Breast epithelium (tissue), 4 donors: ENCODE results near the gene NXNL1. TPM values are rescaled to one million over a fixed set of nuclear protein-coding genes. Genes with fewer than 3 reads are reported as not detected.
"Not testable (repeated sequence)": the region's sequence is repeated elsewhere in the genome, so short reads cannot be mapped to it uniquely, and the experiment has no call there.

Source experiments
- DNase-seq, 2 donors: peaks; one replicate each; pipeline ENCODE4 v3.0.0-alpha.2; 2019; ENCODE audit warnings: low spot score in 2 of 2
- H3K27ac ChIP-seq, 2 donors: fragments of 200-600 bp; sonication (generic) in 1 of 2; one replicate each; pipeline ENCODE4 v1.5.1; 2016 to 2019; ENCODE audit warnings: mild to moderate bottlenecking in 1 of 2
- H3K27me3 ChIP-seq, 2 donors: fragments of 200-600 bp; sonication (generic) in 1 of 2; one replicate each; pipeline versions ENCODE4 v1.5.1 to v1.6.0; 2017 to 2019; ENCODE audit warnings: control low read depth in 1 of 2, mild to moderate bottlenecking in 1 of 2
- H3K36me3 ChIP-seq: fragments of 200-600 bp; one replicate; pipeline ENCODE4 v1.5.1; 2019
- H3K4me1 ChIP-seq, 2 donors: fragments of 200-600 bp; sonication (generic); one replicate each; pipeline ENCODE4 v1.5.1; 2016 to 2019; ENCODE audit warnings: control low read depth in 1 of 2
- H3K4me3 ChIP-seq, 3 donors: fragments of 200-600 bp; sonication (generic); 1 replicate in 2 of 3; 2 replicates in 1 of 3; pipeline ENCODE4 v1.5.1; 2016 to 2019; ENCODE audit warnings: mild to moderate bottlenecking in 3 of 3, moderate library complexity in 2 of 3
- H3K9me3 ChIP-seq, 2 donors: fragments of 200-600 bp; sonication (generic) in 1 of 2; one replicate each; pipeline ENCODE4 v1.5.1; 2016 to 2019; ENCODE audit warnings: control low read depth in 1 of 2
- POLR2A ChIP-seq: fragments of 450-650 bp; IDR thresholded peaks from one replicate; pipeline ENCODE4 v1.6.1; 2016; ENCODE audit warnings: antibody characterized with exemption, mild to moderate bottlenecking, moderate library complexity
- POLR2AphosphoS5 ChIP-seq, 3 donors: sonication (generic); formaldehyde crosslinking; IDR thresholded peaks; one replicate each; pipeline ENCODE4 v1.6.1; 2017; ENCODE audit warnings: antibody characterized with exemption in 3 of 3
- intact Hi-C: fragments of 100-400 bp; cut with DNase I; formaldehyde crosslinking; loops from one replicate; pipeline ENCODE4 v1.15.1; 2023; ENCODE audit warnings: low total_unique reads
- total RNA-seq, 3 donors: library from RNA; depleted of rRNA; stranded (reverse); fragments of >200 nt; gene quantifications; one replicate each; pipeline ENCODE4 v1.1.0, GENCODE V29; 2016
- TF ChIP-seq, protein P1 (sequence below), 3 donors: fragments of 450-650 bp; IDR thresholded peaks; one replicate each; pipeline ENCODE4 v1.5.1; 2016 to 2017; ENCODE audit warnings: antibody characterized with exemption in 3 of 3, mild to moderate bottlenecking in 3 of 3, moderate library complexity in 3 of 3

Gene NXNL1, protein sequence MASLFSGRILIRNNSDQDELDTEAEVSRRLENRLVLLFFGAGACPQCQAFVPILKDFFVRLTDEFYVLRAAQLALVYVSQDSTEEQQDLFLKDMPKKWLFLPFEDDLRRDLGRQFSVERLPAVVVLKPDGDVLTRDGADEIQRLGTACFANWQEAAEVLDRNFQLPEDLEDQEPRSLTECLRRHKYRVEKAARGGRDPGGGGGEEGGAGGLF
- total RNA-seq = under 1 TPM in 1 of 3 donors, not detected in 2; 0.64 TPM

DNA sequence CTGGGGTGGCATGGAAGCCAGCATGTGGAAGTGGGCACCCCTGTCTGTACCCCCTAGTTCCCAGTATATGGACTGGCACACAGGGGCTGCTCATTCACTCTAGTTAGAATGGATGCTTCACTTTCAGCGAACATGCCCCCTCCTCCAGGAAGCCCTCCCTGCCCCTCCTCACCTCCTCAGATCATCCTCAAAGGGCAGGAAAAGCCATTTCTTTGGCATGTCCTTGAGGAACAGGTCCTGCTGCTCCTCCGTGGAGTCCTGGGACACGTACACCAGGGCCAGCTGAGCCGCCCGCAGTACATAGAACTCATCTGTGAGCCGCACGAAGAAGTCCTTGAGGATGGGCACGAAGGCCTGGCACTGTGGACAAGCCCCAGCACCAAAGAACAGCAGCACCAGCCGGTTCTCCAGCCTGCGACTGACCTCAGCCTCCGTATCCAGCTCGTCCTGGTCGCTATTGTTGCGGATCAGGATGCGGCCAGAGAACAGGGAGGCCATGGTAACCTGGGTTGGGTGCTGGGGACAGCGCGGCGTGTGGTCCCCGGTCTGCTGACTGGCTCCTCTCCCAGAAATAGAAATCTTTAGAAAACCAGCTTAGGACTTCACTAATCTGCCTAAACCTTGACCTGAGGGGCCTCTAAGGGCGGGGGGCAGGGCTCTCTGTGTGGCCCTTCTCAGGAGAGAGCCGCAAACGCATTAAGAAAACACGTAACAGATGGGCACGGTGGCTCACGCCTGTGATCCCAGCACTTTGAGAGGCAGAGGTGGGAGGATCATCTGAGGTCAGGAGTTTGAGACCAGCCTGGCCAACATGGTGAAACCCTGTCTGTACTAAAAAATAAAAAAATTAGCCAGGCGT, at the start of gene NXNL1:
Gene NXNL1, minus strand, starts transcription at position 555 of the 859 bp plus-strand sequence. Its CDS starts 57 bp downstream, at position 498.
- intact Hi-C loops = loop anchor here (10.0 kb wide), 1 partner anchor 114 kb away; no protein-coding TSS in a partner anchor
- no peak within 1 kb of the TSS for H3K4me3 ChIP-seq
- no peak for DNase-seq
- no peaks in the 10 kb centered on the region for H3K9me3 ChIP-seq
- H3K36me3 ChIP-seq = no peaks in the 10 kb centered on the region
- no peaks in the 10 kb centered on the region for H3K4me1 ChIP-seq
- no peak for TF ChIP-seq POLR2A
- H3K27me3 ChIP-seq = peaks cover 0 to 10% of the 10 kb centered on the region in 2 donors
- H3K27ac ChIP-seq = no peak within 1 kb of the TSS

DNA sequence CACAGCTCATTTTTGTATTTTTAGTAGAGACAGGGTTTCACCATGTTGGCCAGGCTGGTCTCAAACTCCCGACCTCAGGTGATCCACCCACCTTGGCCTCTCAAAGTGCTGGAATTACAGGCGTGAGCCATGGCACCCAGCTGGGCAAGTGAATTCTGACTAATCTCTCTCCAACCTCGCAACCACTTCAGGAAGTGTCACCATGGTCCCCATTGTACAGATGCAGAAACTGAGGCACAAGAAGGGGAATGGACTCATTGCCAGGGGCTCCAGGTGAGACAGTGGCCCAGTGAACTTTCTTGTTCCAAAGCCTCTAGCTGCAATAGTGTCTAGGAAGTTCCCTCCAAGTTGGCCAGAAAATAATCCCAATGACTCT, 47.8 kb upstream of the NXNL1 start:
- peak overlapping the region; percentile 29 to 75 for H3K27ac ChIP-seq
- H3K4me1 ChIP-seq, H3K27me3 ChIP-seq: not testable (repeated sequence)

DNA sequence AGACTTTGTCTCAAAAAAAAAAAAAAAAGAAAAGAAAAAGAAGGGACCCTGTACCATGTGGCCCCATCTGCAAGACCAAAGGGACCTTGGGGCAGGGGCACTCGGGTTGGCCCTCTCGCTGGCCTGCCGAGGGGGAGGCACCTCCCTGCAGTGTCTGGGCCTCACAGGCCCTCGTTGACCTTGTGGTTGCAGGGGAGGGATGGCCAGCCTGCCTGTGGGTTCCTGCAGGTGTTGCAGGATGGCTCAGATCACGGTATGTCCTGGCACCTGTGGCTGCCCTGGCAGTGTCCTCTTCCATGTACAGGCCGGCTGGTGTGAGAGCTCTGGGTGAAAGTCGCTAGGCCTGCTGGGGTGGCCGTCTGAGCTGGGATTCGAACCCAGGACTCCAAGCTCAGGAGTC, 46.0 kb upstream of the NXNL1 start:
- no peak overlapping the region for H3K4me3 ChIP-seq
- TF ChIP-seq POLR2A (no peak), POLR2AphosphoS5 (IDR thresholded peaks at IDR 0.05) (no peak)
- TF ChIP-seq, protein P1, sequence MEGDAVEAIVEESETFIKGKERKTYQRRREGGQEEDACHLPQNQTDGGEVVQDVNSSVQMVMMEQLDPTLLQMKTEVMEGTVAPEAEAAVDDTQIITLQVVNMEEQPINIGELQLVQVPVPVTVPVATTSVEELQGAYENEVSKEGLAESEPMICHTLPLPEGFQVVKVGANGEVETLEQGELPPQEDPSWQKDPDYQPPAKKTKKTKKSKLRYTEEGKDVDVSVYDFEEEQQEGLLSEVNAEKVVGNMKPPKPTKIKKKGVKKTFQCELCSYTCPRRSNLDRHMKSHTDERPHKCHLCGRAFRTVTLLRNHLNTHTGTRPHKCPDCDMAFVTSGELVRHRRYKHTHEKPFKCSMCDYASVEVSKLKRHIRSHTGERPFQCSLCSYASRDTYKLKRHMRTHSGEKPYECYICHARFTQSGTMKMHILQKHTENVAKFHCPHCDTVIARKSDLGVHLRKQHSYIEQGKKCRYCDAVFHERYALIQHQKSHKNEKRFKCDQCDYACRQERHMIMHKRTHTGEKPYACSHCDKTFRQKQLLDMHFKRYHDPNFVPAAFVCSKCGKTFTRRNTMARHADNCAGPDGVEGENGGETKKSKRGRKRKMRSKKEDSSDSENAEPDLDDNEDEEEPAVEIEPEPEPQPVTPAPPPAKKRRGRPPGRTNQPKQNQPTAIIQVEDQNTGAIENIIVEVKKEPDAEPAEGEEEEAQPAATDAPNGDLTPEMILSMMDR (IDR thresholded peaks at IDR 0.05) = no peak
- H3K4me1 ChIP-seq = peaks cover 0 to 7% of the 10 kb centered on the region in 2 donors
- H3K36me3 ChIP-seq = no peaks in the 10 kb centered on the region
- intact Hi-C loops = no loop called here
- no peaks in the 10 kb centered on the region for H3K27me3 ChIP-seq
- H3K9me3 ChIP-seq = no peaks in the 10 kb centered on the region
- no peak for DNase-seq
- no peak overlapping the region for H3K27ac ChIP-seq

More for the DNA sequence above, 47.8 kb upstream of the NXNL1 start:
- H3K4me3 ChIP-seq, H3K9me3 ChIP-seq, intact Hi-C loops, DNase-seq, H3K36me3 ChIP-seq: not testable (repeated sequence)

DNA sequence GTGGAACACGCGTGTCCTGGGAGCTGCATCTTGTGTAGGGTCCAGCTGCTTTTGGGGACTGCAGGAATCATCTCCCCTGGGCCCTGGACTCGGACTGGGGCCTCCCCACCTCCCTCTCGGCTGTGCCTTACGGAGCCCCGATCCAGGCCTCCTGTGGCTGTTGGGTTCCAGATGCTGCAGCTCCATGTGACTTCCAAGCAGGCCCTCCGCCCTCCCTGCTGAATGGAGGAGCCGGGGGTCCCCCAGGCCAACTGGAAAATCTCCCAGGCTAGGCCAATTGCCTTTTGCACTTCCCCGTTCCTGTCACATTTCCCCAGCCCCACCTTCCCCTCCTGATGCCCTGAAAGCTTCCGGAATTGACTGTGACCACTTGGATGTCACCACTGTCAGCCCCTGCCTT, 44.5 kb upstream of the NXNL1 start:
- intact Hi-C loops = no loop called here
- Histone ChIP-seq H3K9me3 (no peaks in the 10 kb centered on the region), H3K27ac (peak overlapping the region in 1 of 2 donors; percentile 71), H3K27me3 (no peaks in the 10 kb centered on the region), H3K4me3 (no peak overlapping the region), H3K4me1 (peaks cover 0 to 1% of the 10 kb centered on the region in 2 donors), H3K36me3 (no peaks in the 10 kb centered on the region)
- no peak for TF ChIP-seq POLR2A
- no peak for TF ChIP-seq POLR2AphosphoS5 (IDR thresholded peaks at IDR 0.05)
- DNase-seq = no peak

DNA sequence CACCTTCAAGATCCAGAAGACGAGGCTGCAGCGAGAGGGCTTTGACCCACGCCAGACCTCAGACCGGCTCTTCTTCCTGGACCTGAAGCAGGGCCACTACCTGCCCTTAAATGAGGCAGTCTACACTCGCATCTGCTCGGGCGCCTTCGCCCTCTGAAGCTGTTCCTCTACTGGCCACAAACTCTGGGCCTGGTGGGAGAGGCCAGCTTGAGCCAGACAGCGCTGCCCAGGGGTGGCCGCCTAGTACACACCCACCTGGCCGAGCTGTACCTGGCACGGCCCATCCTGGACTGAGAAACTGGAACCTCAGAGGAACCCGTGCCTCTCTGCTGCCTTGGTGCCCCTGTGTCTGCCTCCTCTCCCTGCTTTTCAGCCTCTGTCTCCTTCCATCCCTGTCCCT, 43.7 kb upstream of the NXNL1 start:
- no peaks in the 10 kb centered on the region for H3K9me3 ChIP-seq
- no peak overlapping the region for H3K4me3 ChIP-seq
- TF ChIP-seq, protein P1 (IDR thresholded peaks at IDR 0.05) = no peak
- no peak for TF ChIP-seq POLR2A
- TF ChIP-seq POLR2AphosphoS5 (IDR thresholded peaks at IDR 0.05) = no peak
- H3K36me3 ChIP-seq = no peaks in the 10 kb centered on the region
- DNase-seq = no peak
- H3K4me1 ChIP-seq = no peaks in the 10 kb centered on the region
- peak overlapping the region in 1 of 2 donors; percentile 63 for H3K27ac ChIP-seq
- intact Hi-C loops = no loop called here
- H3K27me3 ChIP-seq = no peaks in the 10 kb centered on the region

DNA sequence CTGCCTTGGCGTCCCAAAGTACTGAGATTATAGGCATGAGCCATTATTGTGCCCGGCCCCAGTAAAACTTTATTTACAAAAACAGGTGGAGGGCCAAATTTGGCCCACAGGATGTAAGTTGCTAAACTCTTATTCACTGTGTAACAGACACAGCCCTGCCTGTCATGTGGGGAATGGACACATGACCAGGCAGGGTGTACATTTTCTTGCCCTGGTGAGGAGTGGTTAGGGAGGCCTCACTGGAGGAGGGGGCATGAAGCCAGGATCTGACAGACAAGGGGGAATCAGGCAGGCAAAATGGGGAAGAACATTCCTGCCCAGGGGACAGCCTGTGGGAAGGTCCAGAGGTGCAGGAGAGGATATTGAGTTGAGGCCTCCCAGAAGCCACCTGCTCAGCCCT, 43.3 kb upstream of the NXNL1 start:
- intact Hi-C loops = no loop called here
- no peak for TF ChIP-seq POLR2AphosphoS5 (IDR thresholded peaks at IDR 0.05)
- TF ChIP-seq, protein P1 (IDR thresholded peaks at IDR 0.05) = no peak
- no peak for TF ChIP-seq POLR2A
- no peaks in the 10 kb centered on the region for H3K9me3 ChIP-seq
- H3K36me3 ChIP-seq = no peaks in the 10 kb centered on the region
- no peaks in the 10 kb centered on the region for H3K4me1 ChIP-seq
- H3K4me3 ChIP-seq = no peak overlapping the region
- H3K27ac ChIP-seq = peak overlapping the region in 1 of 2 donors; percentile 63
- no peaks in the 10 kb centered on the region for H3K27me3 ChIP-seq
- no peak for DNase-seq
